Measurements from ENCODE around the gene HMCN1.
A peak's percentile ranks its signal among the peaks of the same experiment; 100 is the strongest.

The HMCN1 gene

GRCh38 chr1:186044079-186044685, 310.0 kb downstream of the HMCN1 start:
- no peak for DNase-seq

- no peak for DNase-seq
Observed at GRCh38 chr1:186046437-186047211, 312.4 kb downstream of the HMCN1 start.

GRCh38 chr1:186050360-186050759, 316.2 kb downstream of the HMCN1 start:
- DNase-seq, result no peak

GRCh38 chr1:186054003-186054402, 319.8 kb downstream of the HMCN1 start:
- no peak for DNase-seq

DNA sequence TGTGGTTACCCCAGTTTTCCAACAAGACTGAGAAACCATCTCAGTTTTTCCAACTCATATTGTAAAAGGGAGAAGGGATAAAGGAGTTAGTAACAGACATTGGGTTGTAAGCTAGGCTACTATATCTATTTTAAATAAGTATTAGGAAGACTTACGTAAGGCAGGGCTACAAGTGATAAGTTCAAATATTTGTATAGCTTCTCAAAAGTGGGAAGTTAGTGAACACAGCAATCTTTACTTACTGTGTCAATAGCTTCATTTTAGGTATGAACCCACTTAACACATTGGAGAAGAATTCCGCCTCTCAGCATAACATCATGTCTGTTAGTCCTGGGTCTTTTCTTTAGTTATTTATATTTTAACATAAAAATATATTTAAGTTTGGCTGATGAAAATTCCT, 320.7 kb downstream of the HMCN1 start:
- DNase-seq, result no peak

DNA sequence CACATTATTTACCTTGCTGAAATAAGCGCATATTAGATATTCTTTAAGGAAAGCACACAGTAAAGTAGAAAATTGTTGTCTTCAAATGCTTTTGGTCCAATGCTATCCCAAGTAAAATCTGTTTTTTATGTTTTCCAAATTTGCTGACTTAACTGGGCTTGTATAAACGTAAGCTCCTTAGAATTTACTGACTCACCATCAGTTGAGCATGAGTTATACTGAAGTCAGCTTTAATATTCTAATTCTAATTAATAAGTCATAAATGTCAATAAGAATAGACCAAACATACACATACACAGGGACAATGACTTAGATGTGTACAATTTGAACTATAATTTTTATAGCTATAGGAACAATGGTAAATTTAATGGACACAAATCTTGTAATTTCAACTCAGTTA, 321.7 kb downstream of the HMCN1 start:
- DNase-seq, result no peak

- DNase-seq, result no peak
Observed at GRCh38 chr1:186057086-186057485, 322.9 kb downstream of the HMCN1 start.

DNA sequence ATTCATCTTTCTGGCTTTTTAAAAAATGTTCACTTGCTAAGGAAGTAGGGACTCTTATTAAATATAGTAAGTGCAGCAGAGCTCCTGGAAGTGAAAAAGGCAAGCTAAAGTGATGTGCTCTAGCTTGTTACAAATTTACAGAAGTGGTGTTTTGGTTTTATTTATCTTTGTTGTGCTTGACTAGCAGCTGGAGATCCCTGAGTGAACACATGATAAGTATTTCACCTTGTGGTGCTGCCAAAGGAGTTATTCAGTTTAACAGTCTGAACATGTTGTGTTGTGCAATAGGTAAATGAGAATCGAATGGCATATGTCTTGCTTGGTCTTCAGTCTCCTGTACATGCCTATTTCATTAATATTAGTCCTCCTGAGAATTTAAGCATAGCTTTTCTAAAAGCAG, 325.1 kb downstream of the HMCN1 start:
- no peak for DNase-seq

GRCh38 chr1:186059752-186060151, 325.6 kb downstream of the HMCN1 start:
- DNase-seq, result no peak

GRCh38 chr1:186060226-186060625, 326.0 kb downstream of the HMCN1 start:
- DNase-seq, result no peak

DNA sequence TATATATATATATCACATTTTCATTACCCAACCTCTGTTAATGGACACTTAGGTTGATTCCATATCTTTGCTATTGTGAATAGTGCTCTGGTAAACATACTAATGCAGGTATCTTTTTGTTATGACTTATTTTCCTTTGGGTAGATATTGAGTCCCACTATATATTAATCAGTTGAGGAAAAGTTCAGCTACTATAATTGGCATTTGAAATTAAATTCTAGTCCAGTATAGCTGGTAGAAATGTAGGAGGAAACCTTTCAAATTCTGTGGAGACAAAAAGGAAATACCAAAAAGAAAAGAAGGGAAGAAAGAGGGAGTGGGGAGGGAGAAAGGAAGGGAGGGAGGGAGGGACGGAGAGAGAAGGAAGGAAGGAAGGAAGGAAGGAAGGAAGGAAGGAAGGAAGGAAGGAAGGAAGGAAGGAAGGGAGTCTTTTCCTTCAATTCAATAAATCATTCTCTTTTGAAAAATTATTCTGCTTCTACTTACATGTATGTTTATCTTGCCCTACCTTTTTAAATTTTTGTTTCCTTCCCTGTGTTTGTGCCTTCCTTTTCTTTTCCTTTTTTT, 329.0 kb downstream of the HMCN1 start:
- DNase-seq, result no peak

DNA sequence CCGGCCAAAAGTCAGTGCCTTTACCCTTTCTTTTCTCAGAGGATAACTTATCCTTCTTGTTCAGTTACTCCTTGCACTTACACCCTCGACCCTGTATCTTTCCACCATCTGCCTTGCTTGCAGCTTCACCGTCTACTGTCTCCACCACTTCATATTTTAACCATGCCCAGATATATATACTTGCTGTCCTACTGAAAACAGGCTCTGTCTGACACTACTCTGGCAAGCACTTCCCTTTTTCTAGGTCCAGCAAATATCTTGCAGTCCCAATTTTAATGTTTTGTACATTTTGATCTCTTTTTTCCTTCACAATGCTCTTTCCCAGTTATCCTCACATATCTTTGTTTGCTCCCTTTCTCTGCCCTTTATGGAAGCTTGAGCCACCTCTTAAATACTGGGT, 332.2 kb downstream of the HMCN1 start:
- no peak for DNase-seq

GRCh38 chr1:186073697-186074096, 339.5 kb downstream of the HMCN1 start:
- no peak for DNase-seq

DNA sequence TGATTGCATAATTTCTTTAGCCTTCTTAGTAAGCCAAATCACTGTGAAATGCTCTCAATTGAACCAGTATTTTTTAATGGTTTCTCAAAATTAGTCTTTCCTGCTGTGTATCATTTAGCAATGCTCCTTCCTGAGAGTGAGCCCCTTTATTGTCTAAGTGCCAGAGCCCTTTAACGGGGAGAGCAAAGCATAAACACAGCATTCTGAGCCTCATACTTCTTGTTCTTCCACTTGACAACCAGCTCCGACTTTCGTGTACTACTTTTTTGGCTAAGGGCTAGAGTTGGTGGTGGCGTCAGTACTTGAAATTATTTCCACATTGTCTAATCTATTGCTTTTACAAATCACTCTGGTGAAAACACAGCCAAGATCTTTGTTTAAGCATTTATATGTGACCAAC, 341.8 kb downstream of the HMCN1 start:
- DNase-seq, result no peak

- DNase-seq, result no peak
Observed at GRCh38 chr1:186078245-186078644, 344.1 kb downstream of the HMCN1 start.

GRCh38 chr1:186079084-186079684, 345.0 kb downstream of the HMCN1 start:
- DNase-seq, result no peak

DNA sequence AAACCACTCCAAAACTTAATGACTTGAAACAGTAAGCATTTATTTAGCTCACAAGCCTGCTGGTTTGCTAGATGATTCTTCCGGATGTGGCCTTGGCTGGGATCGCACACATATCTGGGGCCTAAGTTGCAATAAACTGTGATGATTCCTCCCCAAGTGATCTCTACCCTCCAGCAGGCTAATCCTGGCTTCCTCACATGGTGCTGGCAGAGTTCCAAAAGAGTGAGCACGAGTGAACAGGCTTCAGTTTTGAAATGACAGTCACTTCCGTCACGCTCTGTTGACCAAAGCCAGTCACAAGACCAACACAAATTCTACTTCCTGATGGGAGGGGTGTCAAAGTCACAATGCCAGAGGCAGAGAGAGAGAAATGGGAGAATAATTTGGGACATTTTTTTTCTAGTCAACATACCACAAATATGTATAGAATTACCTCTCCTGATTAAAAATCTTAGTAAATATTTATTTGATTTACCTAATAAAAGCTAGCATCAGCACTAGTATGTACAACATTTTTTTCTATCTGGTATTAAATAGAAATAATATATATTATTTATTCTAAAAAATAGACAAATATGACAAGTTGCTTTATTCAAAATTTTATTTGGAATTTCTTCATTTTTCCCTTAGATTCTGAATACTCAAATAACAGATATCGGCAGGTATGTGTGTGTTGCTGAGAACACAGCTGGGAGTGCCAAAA, 348.2 kb downstream of the HMCN1 start:
- peak; percentile 93 for DNase-seq

GRCh38 chr1:186086583-186086982, 352.4 kb downstream of the HMCN1 start:
- no peak for DNase-seq

DNA sequence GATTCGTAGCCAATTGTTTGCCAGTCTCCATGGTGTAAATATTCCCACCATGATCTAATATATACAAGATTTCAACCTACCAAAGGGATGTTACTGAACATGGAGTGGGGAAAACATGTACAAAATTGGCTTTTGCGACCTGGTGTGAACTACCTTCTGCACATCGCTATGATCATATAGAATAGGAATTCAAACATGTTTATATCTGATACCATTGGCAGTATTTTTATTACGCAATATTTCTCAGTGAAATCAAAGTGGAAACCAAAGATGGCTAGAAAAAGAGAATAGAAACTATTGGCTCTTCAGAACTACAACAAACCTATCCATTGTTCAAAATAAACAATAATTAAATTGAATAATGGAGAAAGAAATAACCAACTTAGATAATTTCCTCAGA, 355.7 kb downstream of the HMCN1 start:
- DNase-seq, result no peak

- no peak for DNase-seq
Observed at GRCh38 chr1:186091222-186091720, 357.1 kb downstream of the HMCN1 start.

- no peak for DNase-seq
Observed at GRCh38 chr1:186093437-186093836, 359.2 kb downstream of the HMCN1 start.

DNA sequence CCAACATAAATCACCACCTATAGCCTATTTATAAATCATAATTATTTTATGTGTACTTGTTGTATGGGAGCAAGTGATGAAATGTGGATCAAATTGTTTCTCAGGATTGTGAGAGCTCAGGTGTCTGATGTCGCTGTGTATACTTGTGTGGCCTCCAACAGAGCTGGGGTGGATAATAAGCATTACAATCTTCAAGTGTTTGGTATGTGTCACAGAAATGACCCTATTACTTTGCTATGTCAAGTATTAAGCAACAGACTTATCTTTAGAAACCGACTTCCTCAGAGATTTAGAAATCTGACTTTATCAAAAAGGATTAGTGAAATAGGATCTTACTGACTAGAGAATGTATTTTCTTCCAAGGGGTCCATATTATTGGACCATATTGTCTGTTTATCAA, 360.0 kb downstream of the HMCN1 start:
- DNase-seq, result no peak

Data from SHP77 treated with DMSO at 0.1 percent for 48 hours (cell line).